Neural cell (in vitro differentiated cells): ENCODE data around the gene PANX1. TPM values are rescaled to one million over a fixed set of nuclear protein-coding genes. Genes with fewer than 3 reads are reported as not detected.

Source experiments
- H2AFZ ChIP-seq: fragments of 200-600, 300-800 bp; sonication (generic), shearing (Covaris generic); 2 replicates; pipeline ENCODE4 v1.6.0; 2014; ENCODE audit warnings: low read depth, mild to moderate bottlenecking, antibody characterized with exemption, low read length, moderate library complexity
- H3F3A ChIP-seq: fragments of 200-600 bp; shearing (Covaris generic); 2 replicates; pipeline ENCODE4 v1.6.1; 2016; ENCODE audit warnings: mild to moderate bottlenecking, moderate library complexity, mixed read lengths, antibody characterized with exemption, low read length; ENCODE audit not compliant: insufficient read depth, poor library complexity, severe bottlenecking
- H3K27ac ChIP-seq: fragments of 200-600, 300-800 bp; sonication (generic), shearing (Covaris generic); 2 replicates; pipeline ENCODE4 v1.5.1; 2014; ENCODE audit warnings: mild to moderate bottlenecking, low read length, moderate library complexity
- H3K27me3 ChIP-seq: fragments of 300-800, 200-600 bp; sonication (generic), shearing (Covaris generic); 2 replicates; pipeline ENCODE4 v1.6.0; 2014; ENCODE audit warnings: mild to moderate bottlenecking, low read depth, low read length, moderate library complexity; ENCODE audit not compliant: insufficient read depth
- H3K36me3 ChIP-seq: fragments of 300-800, 200-600 bp; sonication (generic), shearing (Covaris generic); 2 replicates; pipeline ENCODE4 v1.5.1; 2014; ENCODE audit warnings: mild to moderate bottlenecking, antibody characterized with exemption, low read length, moderate library complexity; ENCODE audit not compliant: insufficient read depth
- H3K4me2 ChIP-seq: fragments of 300-800, 200-600 bp; sonication (generic), shearing (Covaris generic); 2 replicates; pipeline ENCODE4 v1.6.0; 2014; ENCODE audit warnings: mild to moderate bottlenecking, low read length
- H3K4me3 ChIP-seq: fragments of 300-800, 200-600 bp; sonication (generic), shearing (Covaris generic); 2 replicates; pipeline ENCODE4 v1.5.1; 2014; ENCODE audit warnings: mild to moderate bottlenecking, low read length, moderate library complexity
- H3K79me2 ChIP-seq: fragments of 200-600 bp; shearing (Covaris generic); replicated peaks from 2 replicates; pipeline ENCODE4 v1.6.0; 2014; ENCODE audit warnings: mild to moderate bottlenecking, low read length, moderate library complexity; ENCODE audit not compliant: insufficient read depth
- H3K9ac ChIP-seq: fragments of 300-800, 200-600 bp; sonication (generic), shearing (Covaris generic); 2 replicates; pipeline ENCODE4 v1.6.1; 2016; ENCODE audit warnings: mild to moderate bottlenecking, low read length, mixed read lengths
- H3K9me2 ChIP-seq: fragments of 200-600 bp; shearing (Covaris generic); 2 replicates; pipeline ENCODE4 v1.6.1; 2016; ENCODE audit warnings: mild to moderate bottlenecking, low read length, mixed read lengths; ENCODE audit not compliant: insufficient read depth
- H3K9me3 ChIP-seq: fragments of 200-600, 300-800 bp; sonication (generic), shearing (Covaris generic); 2 replicates; pipeline ENCODE4 v1.6.1; 2016; ENCODE audit warnings: mild to moderate bottlenecking, mixed run types, low read length, moderate library complexity, mixed read lengths
- H4K20me1 ChIP-seq: fragments of 200-600 bp; shearing (Covaris generic); 2 replicates; pipeline ENCODE4 v1.6.1; 2016; ENCODE audit warnings: mild to moderate bottlenecking, mixed run types; ENCODE audit not compliant: insufficient read depth
- EP300 ChIP-seq: fragments of 450-650 bp; conservative IDR thresholded peaks from 2 replicates; pipeline ENCODE4 v1.6.1; 2014; ENCODE audit warnings: antibody characterized with exemption, mild to moderate bottlenecking, moderate library complexity; ENCODE audit not compliant: poor library complexity, severe bottlenecking
- EZH2 ChIP-seq: fragments of 200-600, 300-800 bp; shearing (Covaris generic), sonication (generic); IDR thresholded peaks from 2 replicates; pipeline ENCODE4 v1.6.1; 2014; ENCODE audit warnings: antibody characterized with exemption, low read length, borderline replicate concordance, mild to moderate bottlenecking; ENCODE audit not compliant: insufficient read depth, poor library complexity, severe bottlenecking
- MXI1 ChIP-seq: fragments of 450-650 bp; conservative IDR thresholded peaks from 2 replicates; pipeline ENCODE4 v1.6.1; 2014; ENCODE audit warnings: antibody characterized with exemption, mild to moderate bottlenecking; ENCODE audit not compliant: poor library complexity, severe bottlenecking
- POLR2AphosphoS5 ChIP-seq: IDR thresholded peaks from 2 replicates; pipeline ENCODE4 v1.6.1; 2012
- RAD21 ChIP-seq: fragments of 450-650 bp; conservative IDR thresholded peaks from 2 replicates; pipeline ENCODE4 v1.6.1; 2014; ENCODE audit warnings: antibody characterized with exemption, mild to moderate bottlenecking, moderate library complexity
- SMC3 ChIP-seq: fragments of 450-650 bp; conservative IDR thresholded peaks from 2 replicates; pipeline ENCODE4 v1.6.1; 2014; ENCODE audit warnings: antibody characterized with exemption, mild to moderate bottlenecking, moderate library complexity; ENCODE audit not compliant: poor library complexity
- TAF1 ChIP-seq: IDR thresholded peaks from 2 replicates; pipeline ENCODE4 v1.6.1; 2012; ENCODE audit warnings: low read depth
- polyA plus RNA-seq: library from polyadenylated mRNA; depleted of rRNA; stranded (reverse); fragments of >200 nt; gene quantifications from 2 replicates; pipeline ENCODE4 v1.2.3, GENCODE V29; 2014
- TF ChIP-seq, protein P1 (sequence below): fragments of 450-650 bp; IDR thresholded peaks from 2 replicates; pipeline ENCODE4 v1.5.1; 2014; ENCODE audit warnings: antibody characterized with exemption, mild to moderate bottlenecking, moderate library complexity; ENCODE audit not compliant: poor library complexity, severe bottlenecking
- TF ChIP-seq, protein P2 (sequence below): IDR thresholded peaks from 2 replicates; pipeline ENCODE4 v1.6.1; 2012; ENCODE audit warnings: borderline replicate concordance

Gene PANX1
- polyA plus RNA-seq, 1 donor from 2014 or later = 48.0 TPM

DNA sequence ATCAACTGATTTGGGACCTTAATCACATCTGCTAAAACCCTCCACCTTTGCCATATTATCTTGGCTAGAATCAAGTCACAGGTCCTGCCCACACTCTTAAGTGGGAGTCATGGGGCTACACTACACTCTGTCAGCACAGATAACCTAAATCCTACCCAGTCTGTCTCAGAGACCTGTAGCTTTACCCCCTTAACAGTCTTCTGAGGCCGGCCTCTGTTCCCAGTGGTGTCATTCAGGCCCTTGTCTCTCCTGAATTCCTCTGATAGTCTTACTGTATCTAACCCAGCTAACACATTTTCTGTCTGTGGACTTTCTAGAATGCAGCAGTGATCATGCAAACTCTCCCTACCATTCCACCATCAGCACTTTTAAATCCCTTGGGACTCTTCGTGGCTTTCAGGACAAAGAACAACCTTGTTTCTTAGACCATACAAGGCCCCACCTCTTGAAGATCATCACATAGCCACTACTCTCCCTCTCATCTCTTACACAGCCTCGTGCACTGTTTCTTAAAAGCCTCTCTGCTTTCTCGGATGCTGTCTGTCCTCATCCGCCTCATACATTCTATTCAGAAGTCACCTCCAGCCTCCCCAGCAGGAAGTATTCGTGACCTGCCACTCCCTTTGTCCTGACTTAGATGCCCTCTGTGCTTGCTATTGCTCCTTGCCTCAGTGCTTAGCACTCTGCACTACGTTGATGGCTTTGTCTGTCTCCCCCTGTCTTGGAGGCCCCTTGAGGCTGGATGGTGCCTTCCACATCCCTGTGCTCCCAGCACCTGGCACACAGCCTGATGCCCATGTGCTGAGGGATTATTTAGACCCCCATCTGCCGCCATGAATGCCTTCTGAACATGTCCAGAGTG, 57.9 kb downstream of the PANX1 start:
- Histone ChIP-seq H3K4me2 (no peak overlapping the region), H3K9me2 (no peaks in the 10 kb centered on the region)

DNA sequence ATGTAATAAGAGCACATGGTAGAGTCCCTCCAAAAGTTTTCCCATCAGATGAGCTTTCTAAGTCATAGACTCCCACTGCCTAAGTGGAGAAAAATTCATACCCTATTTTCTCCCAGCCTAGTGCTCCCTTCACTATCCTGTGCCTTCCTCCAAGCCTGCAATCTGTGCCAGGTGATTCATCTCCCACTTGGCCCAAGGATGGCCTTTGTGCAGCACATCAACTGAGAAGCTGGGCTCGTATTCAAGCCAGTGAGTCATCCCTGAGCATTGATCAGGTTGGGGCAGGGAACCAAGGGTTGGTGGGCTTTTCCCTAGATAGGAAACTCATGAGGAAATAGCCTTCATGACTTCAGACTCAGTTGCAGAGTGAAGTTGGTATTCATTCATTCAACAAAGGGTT, 64.6 kb downstream of the PANX1 start:
- H3F3A ChIP-seq = no peaks in the 10 kb centered on the region
- H3K9me3 ChIP-seq = no peaks in the 10 kb centered on the region
- no peaks in the 10 kb centered on the region for H3K27me3 ChIP-seq
- H2AFZ ChIP-seq = no peak overlapping the region
- no peak overlapping the region for H3K27ac ChIP-seq
- no peak overlapping the region for H3K4me2 ChIP-seq
- H3K9me2 ChIP-seq = no peaks in the 10 kb centered on the region
- no peaks in the 10 kb centered on the region for H4K20me1 ChIP-seq
- H3K9ac ChIP-seq = no peak overlapping the region
- TF ChIP-seq TAF1 (no peak), MXI1 (no peak), POLR2AphosphoS5 (no peak), RAD21 (no peak), EP300 (no peak), SMC3 (no peak), EZH2 (no peak)
- TF ChIP-seq, protein P1, sequence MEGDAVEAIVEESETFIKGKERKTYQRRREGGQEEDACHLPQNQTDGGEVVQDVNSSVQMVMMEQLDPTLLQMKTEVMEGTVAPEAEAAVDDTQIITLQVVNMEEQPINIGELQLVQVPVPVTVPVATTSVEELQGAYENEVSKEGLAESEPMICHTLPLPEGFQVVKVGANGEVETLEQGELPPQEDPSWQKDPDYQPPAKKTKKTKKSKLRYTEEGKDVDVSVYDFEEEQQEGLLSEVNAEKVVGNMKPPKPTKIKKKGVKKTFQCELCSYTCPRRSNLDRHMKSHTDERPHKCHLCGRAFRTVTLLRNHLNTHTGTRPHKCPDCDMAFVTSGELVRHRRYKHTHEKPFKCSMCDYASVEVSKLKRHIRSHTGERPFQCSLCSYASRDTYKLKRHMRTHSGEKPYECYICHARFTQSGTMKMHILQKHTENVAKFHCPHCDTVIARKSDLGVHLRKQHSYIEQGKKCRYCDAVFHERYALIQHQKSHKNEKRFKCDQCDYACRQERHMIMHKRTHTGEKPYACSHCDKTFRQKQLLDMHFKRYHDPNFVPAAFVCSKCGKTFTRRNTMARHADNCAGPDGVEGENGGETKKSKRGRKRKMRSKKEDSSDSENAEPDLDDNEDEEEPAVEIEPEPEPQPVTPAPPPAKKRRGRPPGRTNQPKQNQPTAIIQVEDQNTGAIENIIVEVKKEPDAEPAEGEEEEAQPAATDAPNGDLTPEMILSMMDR = no peak
- TF ChIP-seq, protein P2, sequence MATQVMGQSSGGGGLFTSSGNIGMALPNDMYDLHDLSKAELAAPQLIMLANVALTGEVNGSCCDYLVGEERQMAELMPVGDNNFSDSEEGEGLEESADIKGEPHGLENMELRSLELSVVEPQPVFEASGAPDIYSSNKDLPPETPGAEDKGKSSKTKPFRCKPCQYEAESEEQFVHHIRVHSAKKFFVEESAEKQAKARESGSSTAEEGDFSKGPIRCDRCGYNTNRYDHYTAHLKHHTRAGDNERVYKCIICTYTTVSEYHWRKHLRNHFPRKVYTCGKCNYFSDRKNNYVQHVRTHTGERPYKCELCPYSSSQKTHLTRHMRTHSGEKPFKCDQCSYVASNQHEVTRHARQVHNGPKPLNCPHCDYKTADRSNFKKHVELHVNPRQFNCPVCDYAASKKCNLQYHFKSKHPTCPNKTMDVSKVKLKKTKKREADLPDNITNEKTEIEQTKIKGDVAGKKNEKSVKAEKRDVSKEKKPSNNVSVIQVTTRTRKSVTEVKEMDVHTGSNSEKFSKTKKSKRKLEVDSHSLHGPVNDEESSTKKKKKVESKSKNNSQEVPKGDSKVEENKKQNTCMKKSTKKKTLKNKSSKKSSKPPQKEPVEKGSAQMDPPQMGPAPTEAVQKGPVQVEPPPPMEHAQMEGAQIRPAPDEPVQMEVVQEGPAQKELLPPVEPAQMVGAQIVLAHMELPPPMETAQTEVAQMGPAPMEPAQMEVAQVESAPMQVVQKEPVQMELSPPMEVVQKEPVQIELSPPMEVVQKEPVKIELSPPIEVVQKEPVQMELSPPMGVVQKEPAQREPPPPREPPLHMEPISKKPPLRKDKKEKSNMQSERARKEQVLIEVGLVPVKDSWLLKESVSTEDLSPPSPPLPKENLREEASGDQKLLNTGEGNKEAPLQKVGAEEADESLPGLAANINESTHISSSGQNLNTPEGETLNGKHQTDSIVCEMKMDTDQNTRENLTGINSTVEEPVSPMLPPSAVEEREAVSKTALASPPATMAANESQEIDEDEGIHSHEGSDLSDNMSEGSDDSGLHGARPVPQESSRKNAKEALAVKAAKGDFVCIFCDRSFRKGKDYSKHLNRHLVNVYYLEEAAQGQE = no peak
- H3K4me3 ChIP-seq = no peak overlapping the region
- no peaks in the 10 kb centered on the region for H3K79me2 ChIP-seq
- H3K36me3 ChIP-seq = no peaks in the 10 kb centered on the region

More for the DNA sequence above, 57.9 kb downstream of the PANX1 start:
- Histone ChIP-seq H4K20me1 (no peaks in the 10 kb centered on the region), H3K27me3 (no peaks in the 10 kb centered on the region), H3K4me3 (no peak overlapping the region), H3K9ac (no peak overlapping the region), H3K36me3 (peaks cover 5% of the 10 kb centered on the region), H3K79me2 (no peaks in the 10 kb centered on the region), H3K9me3 (no peaks in the 10 kb centered on the region), H3F3A (no peaks in the 10 kb centered on the region), H2AFZ (no peak overlapping the region), H3K27ac (no peak overlapping the region)
- TF ChIP-seq SMC3 (no peak), TAF1 (no peak), MXI1 (no peak), POLR2AphosphoS5 (no peak), EZH2 (no peak)
- TF ChIP-seq, protein P2 = no peak
